Neural crest cell (in vitro differentiated cells): ENCODE results near the gene PTPRG. TPM values are rescaled to one million over a fixed set of nuclear protein-coding genes. Genes with fewer than 3 reads are reported as not detected.

Source experiments
- DNase-seq: peaks from one replicate; pipeline ENCODE4 v3.0.0; 2021; ENCODE audit warnings: low read depth, mixed read lengths, low spot score
- H3K27ac Mint-ChIP-seq: one replicate; pipeline ENCODE4 v1.8.0; 2021; ENCODE audit warnings: mild to moderate bottlenecking, mixed read lengths; ENCODE audit not compliant: unreplicated experiment
- H3K27me3 Mint-ChIP-seq: 2 replicates; pipeline ENCODE4 v1.8.0; 2021; ENCODE audit warnings: low read depth, mild to moderate bottlenecking, mixed read lengths
- H3K36me3 Mint-ChIP-seq: 2 replicates; pipeline ENCODE4 v1.8.0; 2021; ENCODE audit warnings: low read depth, mild to moderate bottlenecking, mixed read lengths
- H3K4me1 Mint-ChIP-seq: 2 replicates; pipeline ENCODE4 v1.8.0; 2021; ENCODE audit warnings: mixed read lengths
- H3K4me3 Mint-ChIP-seq: one replicate; pipeline ENCODE4 v1.8.0; 2021; ENCODE audit warnings: mild to moderate bottlenecking, mixed read lengths
- H3K9me3 Mint-ChIP-seq: 2 replicates; pipeline ENCODE4 v1.8.0; 2021; ENCODE audit warnings: mixed read lengths
- CTCF ChIP-seq: fragments of 200-600 bp; sonication (generic); conservative IDR thresholded peaks from 2 replicates; pipeline ENCODE4 v1.5.0; 2021; ENCODE audit warnings: antibody characterized with exemption, mild to moderate bottlenecking
- total RNA-seq: library from RNA; stranded (reverse); gene quantifications from 2 replicates; pipeline ENCODE4 v1.2.1, GENCODE V29; 2021

The PTPRG gene
- total RNA-seq, 1 donor from 2014 or later = 41.2 TPM

GRCh38 chr3:61806810-61807209, 245.4 kb downstream of the PTPRG start:
- H3K9me3 Mint-ChIP-seq = no peaks in the 10 kb centered on the region
- no peak overlapping the region for H3K27ac Mint-ChIP-seq
- H3K4me3 Mint-ChIP-seq = no peak overlapping the region
- H3K27me3 Mint-ChIP-seq = no peaks in the 10 kb centered on the region
- DNase-seq = no peak
- H3K4me1 Mint-ChIP-seq = peaks cover 49% of the 10 kb centered on the region
- no peaks in the 10 kb centered on the region for H3K36me3 Mint-ChIP-seq
- no peak for TF ChIP-seq CTCF

DNA sequence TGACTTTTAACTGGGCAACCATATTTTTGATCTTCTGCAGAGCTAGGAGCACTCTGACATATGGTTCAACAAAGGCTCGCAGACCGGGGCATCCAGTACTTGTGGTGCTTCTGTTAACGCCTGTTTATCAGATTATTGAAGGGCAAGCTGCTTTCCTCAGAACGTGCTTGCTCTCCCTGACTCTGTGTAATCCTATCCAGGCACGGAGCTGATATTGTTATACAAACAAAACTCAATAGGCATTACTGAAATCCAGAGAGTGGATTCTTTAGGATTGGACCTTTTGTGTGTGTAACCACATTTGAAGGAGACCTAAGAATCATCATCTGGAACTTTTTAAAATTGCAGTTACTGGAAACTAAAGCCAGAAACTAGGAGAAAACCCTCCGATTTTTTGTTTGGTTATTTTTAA, 246.5 kb downstream of the PTPRG start:
- H3K27ac Mint-ChIP-seq = no peak overlapping the region
- H3K4me1 Mint-ChIP-seq = peaks cover 49% of the 10 kb centered on the region
- no peaks in the 10 kb centered on the region for H3K9me3 Mint-ChIP-seq
- no peaks in the 10 kb centered on the region for H3K27me3 Mint-ChIP-seq
- DNase-seq = no peak
- TF ChIP-seq CTCF = no peak
- no peak overlapping the region for H3K4me3 Mint-ChIP-seq
- H3K36me3 Mint-ChIP-seq = no peaks in the 10 kb centered on the region

DNA sequence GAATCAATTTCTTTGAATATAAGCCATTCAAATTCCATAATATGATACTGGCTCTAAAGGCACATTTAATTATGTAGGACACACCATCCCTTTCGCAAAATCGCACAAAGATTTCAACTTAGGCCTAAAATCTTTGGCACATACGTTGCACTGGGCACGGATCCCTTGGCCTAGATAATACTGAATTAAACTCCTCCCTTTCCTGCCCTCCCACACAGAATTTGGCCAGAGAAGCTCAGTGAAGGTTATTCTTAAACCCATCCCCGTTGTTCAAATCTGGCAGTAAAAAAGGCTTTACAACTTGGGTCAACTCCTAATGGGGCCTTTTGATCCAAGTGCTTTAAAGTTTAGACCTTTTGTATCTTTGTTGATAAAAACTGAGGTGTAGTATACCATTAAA, 247.2 kb downstream of the PTPRG start:
- H3K36me3 Mint-ChIP-seq = no peaks in the 10 kb centered on the region
- H3K9me3 Mint-ChIP-seq = no peaks in the 10 kb centered on the region
- H3K27ac Mint-ChIP-seq = no peak overlapping the region
- no peaks in the 10 kb centered on the region for H3K27me3 Mint-ChIP-seq
- peaks cover 47% of the 10 kb centered on the region for H3K4me1 Mint-ChIP-seq
- no peak overlapping the region for H3K4me3 Mint-ChIP-seq
- TF ChIP-seq CTCF = no peak
- DNase-seq = no peak

DNA sequence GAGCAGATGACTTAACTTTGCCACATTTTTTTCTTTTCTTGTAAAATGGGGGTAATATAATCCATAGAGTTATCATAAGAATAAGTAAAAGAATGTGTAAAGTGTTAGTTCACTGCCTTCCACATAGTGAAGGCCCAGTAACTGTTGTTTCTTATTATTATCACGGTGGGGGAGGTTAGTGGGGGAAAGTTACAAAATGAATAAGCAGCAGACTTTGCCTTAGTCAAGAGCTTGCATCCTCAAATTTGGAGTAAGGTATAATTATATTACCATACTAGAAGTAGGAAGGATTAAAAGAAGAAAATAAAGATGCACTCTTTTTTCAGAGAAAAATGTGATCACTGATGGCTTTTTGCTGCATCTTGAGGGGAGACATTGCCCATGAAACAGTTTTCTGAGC, 247.6 kb downstream of the PTPRG start:
- DNase-seq = no peak
- TF ChIP-seq CTCF = no peak
- H3K27me3 Mint-ChIP-seq = no peaks in the 10 kb centered on the region
- H3K36me3 Mint-ChIP-seq = no peaks in the 10 kb centered on the region
- H3K27ac Mint-ChIP-seq = no peak overlapping the region
- H3K4me3 Mint-ChIP-seq = no peak overlapping the region
- no peaks in the 10 kb centered on the region for H3K9me3 Mint-ChIP-seq
- peaks cover 43% of the 10 kb centered on the region for H3K4me1 Mint-ChIP-seq

GRCh38 chr3:61809879-61810278, 248.5 kb downstream of the PTPRG start:
- H3K27ac Mint-ChIP-seq = no peak overlapping the region
- H3K4me1 Mint-ChIP-seq = peaks cover 34% of the 10 kb centered on the region
- H3K36me3 Mint-ChIP-seq = no peaks in the 10 kb centered on the region
- H3K4me3 Mint-ChIP-seq = no peak overlapping the region
- no peaks in the 10 kb centered on the region for H3K27me3 Mint-ChIP-seq
- no peak for DNase-seq
- no peak for TF ChIP-seq CTCF
- H3K9me3 Mint-ChIP-seq = no peaks in the 10 kb centered on the region
